K562 (cell line): ENCODE data around the gene LMAN2. TPM values are rescaled to one million over a fixed set of nuclear protein-coding genes. Genes with fewer than 3 reads are reported as not detected.

ENCODE experiments used
- ATAC-seq: fragments of 200-7000 bp; cut with Tn5 transposase; 3 replicates; pipeline ENCODE4 v1.9.1; 2020; ENCODE audit warnings: moderate library complexity
- BruUV-seq: library from RNA; stranded (reverse); fragments of 400-500 nt; replicated peaks from 2 replicates; lab custom pipeline; 2021; lab: Mats Ljungman, UMichigan
- CTCF ChIA-PET: fragments of 300-600 bp; formaldehyde crosslinking; extraction: SDS; loops from one replicate; lab custom pipeline; 2021; ENCODE audit warnings: low intra/inter-chr PET ratio; lab: Yijun Ruan, JAX
- POLR2A ChIA-PET: fragments of 300-600, 350-650 bp; sonication (Branson Sonifier 250); formaldehyde crosslinking; extraction: SDS; loops from one replicate; lab custom pipeline; 2021; ENCODE audit warnings: antibody characterized with exemption, inconsistent platforms; lab: Yijun Ruan, JAX
- DNase-seq, 4 experiments: peaks; one replicate each; pipeline versions ENCODE4 v3.0.0 to v3.0.0-alpha.2; 2011 to 2018; ENCODE audit warnings: low spot score in 3 of 4, mixed read lengths in 3 of 4; ENCODE audit errors: extremely low read depth in 1 of 4
- FAIRE-seq: peaks from 2 replicates; lab custom pipeline; 2011; peaks lifted over from hg19 to GRCh38; lab: Jason Lieb, UNC
- H2AFZ ChIP-seq: 2 replicates; pipeline ENCODE4 v1.6.0; 2011; ENCODE audit warnings: low read depth, low read length, control low read depth, inconsistent platforms
- H3K27ac ChIP-seq: fragments of 200-600 bp; 3 replicates; pipeline ENCODE4 v1.8.0; 2011; ENCODE audit warnings: low read depth, mild to moderate bottlenecking, control low read depth, inconsistent platforms, low read length, moderate library complexity, mixed read lengths; ENCODE audit errors: extremely low read depth
- H3K27me3 ChIP-seq, 2 experiments: fragments of 300-600 bp in 1 of 2; 2 replicates in 1 of 2; 3 replicates in 1 of 2; pipeline versions ENCODE4 v1.6.0 to v1.8.0; 2011; ENCODE audit warnings: inconsistent platforms in 2 of 2, low read length in 2 of 2, mild to moderate bottlenecking in 1 of 2, mixed read lengths in 1 of 2, moderate library complexity in 1 of 2; ENCODE audit not compliant: control insufficient read depth in 2 of 2, insufficient read depth in 2 of 2
- H3K36me3 ChIP-seq: fragments of 300-600 bp; 3 replicates; pipeline ENCODE4 v1.8.0; 2011; ENCODE audit warnings: mild to moderate bottlenecking, low read length, inconsistent platforms; ENCODE audit not compliant: control insufficient read depth, insufficient read depth
- H3K4me1 ChIP-seq, 2 experiments: fragments of 200-600 bp in 1 of 2; replicated peaks in 1 of 2; 2 replicates in 1 of 2; 3 replicates in 1 of 2; pipeline versions ENCODE4 v1.5.1 to v1.8.0; 2011; ENCODE audit warnings: inconsistent platforms in 2 of 2, low read length in 2 of 2, mild to moderate bottlenecking in 1 of 2, mixed read lengths in 1 of 2, moderate library complexity in 1 of 2; ENCODE audit not compliant: control insufficient read depth in 2 of 2, insufficient read depth in 2 of 2
- H3K4me2 ChIP-seq: 2 replicates; pipeline ENCODE4 v1.6.1; 2011; ENCODE audit warnings: low read length, control low read depth, inconsistent platforms, mixed read lengths; ENCODE audit not compliant: insufficient read depth
- H3K4me3 ChIP-seq: fragments of 200-600 bp; sonication (generic), shearing (Covaris generic); 2 replicates; pipeline ENCODE4 v1.5.1; 2016; ENCODE audit warnings: control low read depth, inconsistent platforms
- H3K79me2 ChIP-seq: fragments of 200-600 bp; 3 replicates; pipeline ENCODE4 v1.8.0; 2011; ENCODE audit warnings: low read length, inconsistent platforms; ENCODE audit not compliant: control insufficient read depth, insufficient read depth
- H3K9ac ChIP-seq, 2 experiments: 2 replicates each; pipeline versions ENCODE4 v1.6.0 to v1.6.1; 2011; ENCODE audit warnings: low read depth in 2 of 2, low read length in 2 of 2, control low read depth in 1 of 2, inconsistent platforms in 1 of 2, mild to moderate bottlenecking in 1 of 2, mixed read lengths in 1 of 2; ENCODE audit not compliant: insufficient read depth in 1 of 2
- H3K9me1 ChIP-seq: one replicate; pipeline ENCODE4 v1.6.0; 2011; ENCODE audit warnings: inconsistent platforms, mild to moderate bottlenecking, low read length, moderate library complexity; ENCODE audit not compliant: control insufficient read depth, insufficient read depth
- H3K9me3 ChIP-seq: replicated peaks from 2 replicates; pipeline ENCODE4 v1.5.1; 2011; ENCODE audit warnings: low read depth, low read length, inconsistent platforms; ENCODE audit not compliant: control insufficient read depth, insufficient read depth
- H4K20me1 ChIP-seq: replicated peaks from 2 replicates; pipeline ENCODE4 v1.6.1; 2011; ENCODE audit warnings: low read length, inconsistent platforms, mixed read lengths; ENCODE audit not compliant: control insufficient read depth, insufficient read depth
- BRF2 ChIP-seq: IDR thresholded peaks from 3 replicates; pipeline ENCODE4 v1.6.1; 2011; ENCODE audit warnings: borderline replicate concordance, mild to moderate bottlenecking; ENCODE audit not compliant: insufficient read length, insufficient read depth
- CHAMP1 ChIP-seq: fragments of 450-650 bp; IDR thresholded peaks from 2 replicates; pipeline ENCODE4 v1.6.1; 2016; ENCODE audit warnings: mild to moderate bottlenecking
- CREB3L1 ChIP-seq: fragments of 450-650 bp; IDR thresholded peaks from 2 replicates; pipeline ENCODE4 v1.6.1; 2014; ENCODE audit warnings: low read depth, mild to moderate bottlenecking, moderate library complexity, borderline replicate concordance
- FOSL1 ChIP-seq: fragments of 200-800 bp; sonication (Bioruptor generic); conservative IDR thresholded peaks from 2 replicates; pipeline ENCODE4 v1.6.1; 2016; ENCODE audit warnings: missing genetic modification characterization, missing compliant biosample characterization
- FOXK2 ChIP-seq, 2 experiments: fragments of 450-650 bp; IDR thresholded peaks in 1 of 2; conservative IDR thresholded peaks in 1 of 2; 2 replicates each; pipeline ENCODE4 v1.6.1; 2016; ENCODE audit warnings: low read depth in 2 of 2, mild to moderate bottlenecking in 1 of 2
- HMBOX1 ChIP-seq: sonication (generic); IDR thresholded peaks from 2 replicates; pipeline ENCODE4 v1.6.1; 2016
- HNRNPK ChIP-seq: fragments of 200-400 bp; formaldehyde crosslinking; IDR thresholded peaks from one replicate; pipeline ENCODE4 v1.6.1; 2018; ENCODE audit warnings: mild to moderate bottlenecking, low read depth, low read length; ENCODE audit not compliant: poor library complexity, severe bottlenecking
- NFE2 ChIP-seq: IDR thresholded peaks from 2 replicates; pipeline ENCODE4 v1.6.1; 2014; ENCODE audit warnings: antibody characterized with exemption, low read depth
- NR3C1 ChIP-seq: sonication (generic); formaldehyde crosslinking; IDR thresholded peaks from 2 replicates; pipeline ENCODE4 v1.8.1; 2022; ENCODE audit warnings: missing genetic modification reagents
- RBM15 ChIP-seq: fragments of 200-400 bp; formaldehyde crosslinking; IDR thresholded peaks from 2 replicates; pipeline ENCODE4 v1.6.1; 2018; ENCODE audit warnings: mild to moderate bottlenecking, low read length, moderate library complexity; ENCODE audit not compliant: insufficient read depth
- SRSF9 ChIP-seq: fragments of 200-400 bp; formaldehyde crosslinking; IDR thresholded peaks from 2 replicates; pipeline ENCODE4 v1.6.1; 2017; ENCODE audit warnings: low read depth, low read length, borderline replicate concordance
- TFE3 ChIP-seq: fragments of 450-650 bp; formaldehyde crosslinking; IDR thresholded peaks from 2 replicates; pipeline ENCODE4 v1.4.0; 2020; ENCODE audit warnings: mild to moderate bottlenecking, mixed read lengths
- THRAP3 ChIP-seq: fragments of 450-650 bp; IDR thresholded peaks from 2 replicates; pipeline ENCODE4 v1.6.1; 2016; ENCODE audit warnings: mild to moderate bottlenecking, inconsistent platforms, borderline replicate concordance
- ZNF175 ChIP-seq: fragments of 200-800 bp; sonication (Bioruptor generic); IDR thresholded peaks from 2 replicates; pipeline ENCODE4 v1.6.1; 2016; ENCODE audit warnings: low read depth, mild to moderate bottlenecking, missing genetic modification characterization, missing compliant biosample characterization
- WGBS: fragments of 100-300 bp; shearing (Covaris generic); methylation state at CpG from one replicate; pipeline ENCODE4 v1.1.6; 2016; ENCODE audit warnings: low coverage, mixed read lengths; ENCODE audit not compliant: insufficient coverage; ENCODE audit errors: missing lambda C conversion rate; 5-methylcytosine and 5-hydroxymethylcytosine counted together
- in situ Hi-C: fragments of 300-500 bp; cut with MboI; formaldehyde crosslinking; loops from 4 replicates; pipeline ENCODE4 v1.15.0; 2018; ENCODE audit warnings: inconsistent platforms, mixed read lengths
- intact Hi-C: fragments of 100-400 bp; cut with micrococcal nuclease; formaldehyde crosslinking; loops from 2 replicates; pipeline ENCODE4 v1.14.2; 2022
- polyA plus RNA-seq, 8 experiments: library from polyadenylated mRNA; depleted of rRNA in 4 of 8; stranded (reverse) in 5 of 8; unstranded in 3 of 8; fragments of >200 nt; fragmentation: Nextera tagmentation in 2 of 8; fragmentation: Illumina TruSeq in 1 of 8; extraction: Ambion mirVana in 2 of 8; extraction: Trizol in 1 of 8; gene quantifications; 2 replicates each; pipeline versions ENCODE4 v1.2.1 to v1.2.3, GENCODE V29; 2011 to 2014; ENCODE audit warnings: inconsistent platforms in 1 of 8, missing spikeins in 1 of 8
- total RNA-seq, 7 experiments: library from RNA; depleted of rRNA in 6 of 7; stranded (reverse); fragments of >200 nt in 6 of 7; fragmentation: Illumina TruSeq in 2 of 7; extraction: Trizol in 2 of 7; gene quantifications; 2 replicates each; pipeline versions ENCODE4 v1.2.1 to v1.2.3, GENCODE V29; 2011 to 2021; ENCODE audit warnings: low replicate concordance in 1 of 7

Gene LMAN2
- total and polyA plus RNA-seq, 9 of the 15 experiments (the other 6 are each of a cell fraction or from before 2014, with no cell fraction given): 2.7 to 254 (median 136) TPM

- FAIRE-seq (no peak), DNase-seq (no peak), ATAC-seq (no peak)
- H3K4me1 ChIP-seq: no peaks in the 10 kb centered on the region
- BruUV-seq: no TSS peak
- intact Hi-C loops: no loop called here
- in situ Hi-C loops: no loop called here
- no peak overlapping the region for H3K4me2 ChIP-seq
- CTCF ChIA-PET: no interaction called here
- H2AFZ ChIP-seq: no peak overlapping the region
- POLR2A ChIA-PET: interaction anchor here (0.6 to 1.4 kb wide), 2 partner anchors 12 to 13 kb away, joined by 3 to 4 read pairs; partner anchors contain the start of gene LMAN2
- peaks cover 33% of the 10 kb centered on the region for H3K79me2 ChIP-seq
- 0 out of 2 replicates have a peak, but pooled peaks cover 8% of the 10 kb centered on the region for H4K20me1 ChIP-seq
- H3K9me1 ChIP-seq: no peaks in the 10 kb centered on the region
- no peak overlapping the region for H3K9ac ChIP-seq
- peaks cover 84% of the 10 kb centered on the region for H3K36me3 ChIP-seq
- H3K4me3 ChIP-seq: no peak overlapping the region
- no peaks in the 10 kb centered on the region for H3K27me3 ChIP-seq
- no peak overlapping the region for H3K27ac ChIP-seq
- WGBS: 86% methylated on average over 11 of the region's 11 CpGs
- H3K9me3 ChIP-seq: no peaks in the 10 kb centered on the region
- TF ChIP-seq HNRNPK (no peak), CREB3L1 (no peak), ZNF175 (CRISPR knock-in tag) (no peak), RBM15 (no peak), HMBOX1 (no peak), NR3C1 (CRISPR knock-in tag) (no peak), CHAMP1 (no peak), SRSF9 (no peak), NFE2 (no peak), BRF2 (no peak), THRAP3 (no peak), FOXK2 (conservative IDR thresholded peaks at IDR 0.05 in 1 of 2, IDR thresholded peaks at IDR 0.05 in 1 of 2; ENCODE audit: low read depth in 2 of 2) (no peak), FOSL1 (tag) (no peak), TFE3 (CRISPR knock-in tag) (no peak)
These were observed 12.3 kb downstream of the LMAN2 start for GRCh38 chr5:177339107-177339638.
